Transverse colon (tissue), 4 donors: ENCODE measurements around the gene LCE4A. TPM values are rescaled to one million over a fixed set of nuclear protein-coding genes. Genes with fewer than 3 reads are reported as not detected.

ENCODE experiments used
- DNase-seq: peaks from one replicate; pipeline ENCODE4 v3.0.0-alpha.2; 2019
- H3K27ac ChIP-seq, 4 donors: fragments of 200-600 bp; sonication (generic); 2 replicates each; pipeline ENCODE4 v1.5.1; 2016 to 2018; ENCODE audit warnings: inconsistent platforms in 4 of 4
- H3K27me3 ChIP-seq: fragments of 200-600 bp; sonication (generic); 2 replicates; pipeline ENCODE4 v1.5.1; 2017; ENCODE audit warnings: inconsistent platforms
- H3K36me3 ChIP-seq, 4 donors: fragments of 200-600 bp; sonication (generic); 2 replicates each; pipeline ENCODE4 v1.5.1; 2017 to 2019; ENCODE audit warnings: inconsistent platforms in 4 of 4
- H3K4me1 ChIP-seq, 4 donors: fragments of 200-600 bp; sonication (generic); 2 replicates each; pipeline ENCODE4 v1.5.1; 2017 to 2020; ENCODE audit warnings: inconsistent platforms in 4 of 4
- H3K4me3 ChIP-seq, 4 donors: fragments of 200-600 bp; sonication (generic); 1 replicate in 1 of 4; 2 replicates in 3 of 4; pipeline versions ENCODE4 v1.5.1 to v1.6.1; 2017 to 2019; ENCODE audit warnings: inconsistent platforms in 4 of 4
- H3K9me3 ChIP-seq, 2 donors: fragments of 200-600 bp; sonication (generic); 2 replicates each; pipeline ENCODE4 v1.5.1; 2017 to 2019; ENCODE audit warnings: inconsistent platforms in 2 of 2
- CTCF ChIP-seq, 5 experiments: fragments of 200-600 bp in 3 of 5; fragments of 450-650 bp in 2 of 5; sonication (generic) in 3 of 5; IDR thresholded peaks; 1 replicate in 2 of 5; 2 replicates in 3 of 5; pipeline ENCODE4 v1.5.1; 2016 to 2017; ENCODE audit warnings: antibody characterized with exemption in 5 of 5, inconsistent platforms in 3 of 5, mild to moderate bottlenecking in 2 of 5, moderate library complexity in 1 of 5
- EP300 ChIP-seq: sonication (generic); formaldehyde crosslinking; IDR thresholded peaks from one replicate; pipeline ENCODE4 v1.6.1; 2017; ENCODE audit warnings: antibody characterized with exemption, low read depth
- POLR2A ChIP-seq: fragments of 450-650 bp; IDR thresholded peaks from one replicate; pipeline ENCODE4 v1.6.1; 2016; ENCODE audit warnings: antibody characterized with exemption, mild to moderate bottlenecking, moderate library complexity
- POLR2AphosphoS5 ChIP-seq, 3 donors: sonication (generic); formaldehyde crosslinking; IDR thresholded peaks; one replicate each; pipeline ENCODE4 v1.6.1; 2016; ENCODE audit warnings: antibody characterized with exemption in 3 of 3
- WGBS, 2 donors: methylation state at CpG; one replicate each; pipeline ENCODE4 v1.1.5; 2018; ENCODE audit warnings: low coverage in 1 of 2; 5-methylcytosine and 5-hydroxymethylcytosine counted together
- in situ Hi-C, 4 donors: fragments of 200-750 bp; cut with MboI; loops; one replicate each; pipeline versions ENCODE4 v1.15.0 to v1.15.1; 2017; ENCODE audit warnings: low sequenced_read_pairs in 3 of 4, low pct_ligation_motif_present in 1 of 4, low pct_unique_long_range_greater_than_20kb in 1 of 4
- intact Hi-C: fragments of 100-400 bp; cut with DNase I; formaldehyde crosslinking; loops from one replicate; pipeline ENCODE4 v1.15.1; 2023; ENCODE audit warnings: low total_unique reads
- total RNA-seq, 4 donors: library from RNA; depleted of rRNA; stranded (reverse); fragments of >200 nt; gene quantifications; one replicate each; pipeline ENCODE4 v1.1.0, GENCODE V29; 2016

Gene LCE4A
- total RNA-seq, 4 donors from 2014 or later = not detected

GRCh38 chr1:152747831-152748230 lies 39.9 kb downstream of the LCE4A start:
- intact Hi-C loops (no loop called here), in situ Hi-C loops (no loop called here)
- DNase-seq = no peak
- Histone ChIP-seq H3K4me1 (no peaks in the 10 kb centered on the region), H3K27me3 (no peaks in the 10 kb centered on the region), H3K27ac (no peak overlapping the region), H3K9me3 (no peaks in the 10 kb centered on the region), H3K36me3 (no peaks in the 10 kb centered on the region), H3K4me3 (no peak overlapping the region)
- TF ChIP-seq POLR2A (no peak), CTCF (IDR thresholded peaks at IDR 0.05) (no peak), EP300 (no peak), POLR2AphosphoS5 (IDR thresholded peaks at IDR 0.05) (no peak)
- 25 to 42% methylated on average over 1 of the region's 1 CpG for WGBS, 2 donors

- Histone ChIP-seq H3K27me3 (no peaks in the 10 kb centered on the region), H3K4me3 (no peak overlapping the region), H3K27ac (no peak overlapping the region), H3K9me3 (no peaks in the 10 kb centered on the region), H3K4me1 (no peaks in the 10 kb centered on the region), H3K36me3 (no peaks in the 10 kb centered on the region)
- DNase-seq = no peak
- WGBS, 2 donors = 18 to 34% methylated on average over 1 of the region's 1 CpG
- intact Hi-C loops (no loop called here), in situ Hi-C loops (no loop called here)
- TF ChIP-seq CTCF (IDR thresholded peaks at IDR 0.05) (no peak), POLR2A (no peak), EP300 (no peak), POLR2AphosphoS5 (IDR thresholded peaks at IDR 0.05) (no peak)
These were observed 44.3 kb downstream of the LCE4A start for GRCh38 chr1:152752225-152752624.

GRCh38 chr1:152753586-152753985 lies 45.6 kb downstream of the LCE4A start:
- intact Hi-C loops = no loop called here
- Histone ChIP-seq H3K27ac (no peak overlapping the region), H3K4me3 (no peak overlapping the region), H3K4me1 (no peaks in the 10 kb centered on the region), H3K27me3 (no peaks in the 10 kb centered on the region), H3K9me3 (no peaks in the 10 kb centered on the region), H3K36me3 (no peaks in the 10 kb centered on the region)
- no peak for DNase-seq
- in situ Hi-C loops = no loop called here
- no peak for TF ChIP-seq CTCF (IDR thresholded peaks at IDR 0.05)
- TF ChIP-seq POLR2A = no peak
- 14 to 17% methylated on average over 1 of the region's 1 CpG for WGBS, 2 donors

GRCh38 chr1:152756872-152757271 lies 48.9 kb downstream of the LCE4A start:
- intact Hi-C loops = no loop called here

More at GRCh38 chr1:152756872-152757271, 48.9 kb downstream of the LCE4A start:
- Histone ChIP-seq H3K4me3 (no peak overlapping the region), H3K9me3 (no peaks in the 10 kb centered on the region), H3K4me1 (no peaks in the 10 kb centered on the region), H3K36me3 (no peaks in the 10 kb centered on the region), H3K27ac (no peak overlapping the region), H3K27me3 (no peaks in the 10 kb centered on the region)
- WGBS, 2 donors = 63 to 85% methylated on average over 1 to 2 of the region's 2 CpGs
- in situ Hi-C loops = no loop called here
- no peak for DNase-seq
- TF ChIP-seq CTCF (IDR thresholded peaks at IDR 0.05) = no peak
- TF ChIP-seq POLR2A = no peak
- TF ChIP-seq EP300 = no peak
